ENCODE measurements around the gene ABHD14A. TPM values are rescaled to one million over a fixed set of nuclear protein-coding genes. Genes with fewer than 3 reads are reported as not detected.
"Not testable (repeated sequence)": the region's sequence is repeated elsewhere in the genome, so short reads cannot be mapped to it uniquely, and the experiment has no call there.

ABHD14A gene
- total RNA-seq, 2 experiments from 2014 or later: 7.9 to 8.6 TPM

DNA sequence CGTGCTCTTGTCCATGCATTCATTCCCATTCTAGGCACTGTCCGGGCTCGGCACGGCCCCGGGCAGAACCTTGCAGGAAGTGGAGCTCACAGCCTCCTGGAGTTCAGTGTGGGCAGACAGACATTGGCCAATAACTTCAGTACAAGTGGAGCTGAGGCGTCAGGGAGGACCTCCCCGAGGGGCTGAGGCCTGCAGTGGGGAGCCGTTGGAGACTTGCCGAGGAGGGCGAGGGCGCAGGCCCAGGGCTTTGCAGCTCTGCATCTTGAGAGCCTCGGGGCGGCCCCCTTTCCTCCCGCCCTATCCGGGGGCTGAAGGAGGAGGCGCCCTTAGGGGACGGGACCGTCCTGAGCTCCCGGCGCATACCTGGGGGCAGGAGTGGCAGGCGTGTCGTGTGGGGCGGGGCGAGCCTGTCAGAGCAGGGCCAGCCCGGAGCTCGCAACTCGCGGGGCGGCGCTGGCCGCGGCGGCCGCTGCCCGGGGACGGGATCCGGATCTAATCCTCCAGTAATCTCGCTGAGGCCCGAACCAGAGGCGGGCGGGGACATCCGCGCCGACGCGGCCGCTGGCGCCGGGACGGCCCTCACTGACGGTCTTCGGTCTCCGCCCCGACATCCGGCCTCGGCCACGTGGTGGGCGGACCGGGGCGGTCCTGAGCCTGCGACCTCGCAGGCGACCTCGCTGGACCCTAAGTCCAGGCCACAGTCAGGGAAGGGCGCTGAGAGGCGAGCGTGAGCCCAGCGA, 8.1 kb downstream of the ABHD14A start, which contains the start of gene ACY1:
Gene ACY1 (plus strand): TSS at position 698 of the 740 bp plus-strand sequence. CDS start 530 bp downstream, outside the sequence.
- intact Hi-C loops (cut with micrococcal nuclease): loop anchor here (1.0 to 5.0 kb wide), 3 partner anchors 8 to 74 kb away; partner anchors contain the start of genes ABHD14A, DUSP7 and RPL29
- H3K27me3 Mint-ChIP-seq: no peaks in the 10 kb centered on the region
- peak within 1 kb of the TSS; percentile 88 for H3K4me3 Mint-ChIP-seq
- peak within 1 kb of the TSS; percentile 88 for H3K27ac Mint-ChIP-seq
- CTCF ChIA-PET: interaction anchor here (0.8 to 4.0 kb wide), 16 partner anchors 9 to 237 kb away, joined by 3 to 55 read pairs (median 4); partner anchors contain the start of genes ABHD14A, ABHD14B, PARP3 and PCBP4
- peak; percentile 85 for DNase-seq
- peaks cover 28% of the 10 kb centered on the region for H3K4me1 Mint-ChIP-seq (ENCODE audit: low read depth)
- no peaks in the 10 kb centered on the region for H3K36me3 Mint-ChIP-seq
- H3K9me3 Mint-ChIP-seq: no peaks in the 10 kb centered on the region
- POLR2A ChIA-PET: interaction anchor here (0.6 to 3.2 kb wide), 10 partner anchors 9 to 171 kb away, joined by 3 to 45 read pairs (median 9); partner anchors contain the start of genes ABHD14A, ABHD14B, PARP3 and PCBP4

DNA sequence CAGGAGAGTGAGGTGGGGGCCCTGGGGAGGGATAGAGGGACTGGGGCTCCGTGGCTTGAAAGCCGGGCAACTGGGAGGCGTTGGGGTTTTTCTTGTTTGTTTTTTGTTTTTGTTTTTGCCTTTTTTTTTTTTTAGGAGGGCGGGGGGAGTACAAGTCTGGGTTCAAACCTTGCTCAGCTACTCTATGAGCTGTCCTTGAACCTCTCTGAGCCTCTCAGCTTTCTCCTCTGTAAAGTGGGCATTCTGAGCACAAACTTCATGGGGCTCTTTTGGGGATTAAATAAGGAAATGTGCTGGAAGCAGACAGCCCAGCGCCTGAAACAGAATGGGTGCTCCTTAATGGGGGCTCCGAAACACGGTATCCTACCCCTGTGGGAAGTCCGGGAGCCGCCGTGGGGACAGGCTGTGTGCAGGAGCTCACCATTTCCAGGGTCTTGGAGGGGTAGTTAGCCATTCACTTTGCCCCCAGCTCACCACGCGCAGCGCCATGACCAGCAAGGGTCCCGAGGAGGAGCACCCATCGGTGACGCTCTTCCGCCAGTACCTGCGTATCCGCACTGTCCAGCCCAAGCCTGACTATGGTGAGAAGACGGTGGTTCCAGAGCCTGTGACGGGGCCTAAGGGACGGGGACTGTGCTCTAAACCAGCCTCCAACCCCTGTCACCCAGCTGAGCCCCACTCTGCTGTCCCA, 8.9 kb downstream of the ABHD14A start:
- no peak for DNase-seq
- intact Hi-C loops (cut with micrococcal nuclease): loop anchor here (1.0 to 5.0 kb wide), 3 partner anchors 8 to 74 kb away; partner anchors contain the start of genes ABHD14A, DUSP7 and RPL29
- ChIA-PET POLR2A (interaction anchor here (1.2 to 3.2 kb wide), 6 partner anchors 8 to 170 kb away, joined by 3 to 45 read pairs (median 18); partner anchors contain the start of genes ABHD14A, ABHD14B, PARP3 and PCBP4), CTCF (interaction anchor here (0.8 to 4.0 kb wide), 14 partner anchors 10 to 236 kb away, joined by 3 to 55 read pairs (median 4); partner anchors contain the start of genes ABHD14A, ABHD14B, PARP3 and PCBP4)
- H3K27ac Mint-ChIP-seq: peak overlapping the region; percentile 88
- H3K27me3 Mint-ChIP-seq: no peaks in the 10 kb centered on the region
- H3K4me1 Mint-ChIP-seq (ENCODE audit: low read depth): peaks cover 28% of the 10 kb centered on the region
- H3K4me3 Mint-ChIP-seq: peak overlapping the region; percentile 88
- H3K36me3 Mint-ChIP-seq: no peaks in the 10 kb centered on the region
- no peaks in the 10 kb centered on the region for H3K9me3 Mint-ChIP-seq

DNA sequence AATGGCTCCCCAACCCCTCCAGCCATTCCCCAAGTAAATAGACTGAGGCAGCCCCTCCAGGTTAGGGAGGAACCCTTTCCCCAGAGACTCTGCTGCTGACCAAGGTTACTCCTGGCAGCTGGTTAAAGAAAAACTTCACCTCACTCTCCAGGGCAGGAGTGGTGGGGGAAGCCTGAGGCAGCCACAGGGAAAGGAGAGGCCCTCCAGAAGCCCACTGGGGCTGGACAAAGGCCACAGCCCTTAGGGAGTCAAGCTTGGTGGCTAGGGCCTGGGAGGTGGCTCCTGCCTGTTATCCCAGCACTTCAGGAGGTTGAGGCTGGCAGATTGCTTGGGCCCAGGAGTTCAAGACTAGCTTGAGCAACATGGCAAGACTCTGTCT, 9.4 kb downstream of the ABHD14A start:
- Mint-ChIP-seq H3K4me1 (ENCODE audit: low read depth) (peaks cover 28% of the 10 kb centered on the region), H3K27me3 (no peaks in the 10 kb centered on the region), H3K36me3 (no peaks in the 10 kb centered on the region), H3K27ac (peak overlapping the region; percentile 88), H3K4me3 (peak overlapping the region; percentile 88), H3K9me3 (no peaks in the 10 kb centered on the region)
- DNase-seq: no peak
- intact Hi-C loops (cut with micrococcal nuclease): loop anchor here (5.0 kb wide), 1 partner anchor 73 kb away; the partner anchor contains the start of gene DUSP7
- ChIA-PET CTCF (interaction anchor here (1.2 to 4.0 kb wide), 5 partner anchors 9 to 170 kb away, joined by 3 to 55 read pairs (median 26); partner anchors contain the start of genes ABHD14A, ABHD14B, PARP3 and POC1A), POLR2A (interaction anchor here (1.2 to 3.2 kb wide), 4 partner anchors 8 to 170 kb away, joined by 3 to 45 read pairs (median 28); partner anchors contain the start of genes ABHD14A, ABHD14B, POC1A and RPL29)

DNA sequence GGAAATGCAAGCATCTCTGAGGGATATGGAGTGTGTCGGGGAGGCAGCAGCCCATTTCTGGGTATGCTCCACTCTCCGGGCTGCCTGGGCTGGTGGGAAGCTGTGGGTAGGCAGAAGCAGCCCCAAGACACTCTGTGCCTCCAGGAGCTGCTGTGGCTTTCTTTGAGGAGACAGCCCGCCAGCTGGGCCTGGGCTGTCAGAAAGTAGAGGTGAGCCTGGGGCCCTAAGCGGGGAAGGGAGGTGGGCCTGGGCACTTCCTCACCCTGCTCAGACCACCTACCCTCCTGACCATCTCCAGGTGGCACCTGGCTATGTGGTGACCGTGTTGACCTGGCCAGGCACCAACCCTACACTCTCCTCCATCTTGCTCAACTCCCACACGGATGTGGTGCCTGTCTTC, 10.2 kb downstream of the ABHD14A start:
- Mint-ChIP-seq H3K36me3 (no peaks in the 10 kb centered on the region), H3K4me3 (peak overlapping the region; percentile 34), H3K27me3 (no peaks in the 10 kb centered on the region), H3K27ac (peak overlapping the region; percentile 58), H3K9me3 (no peaks in the 10 kb centered on the region), H3K4me1 (ENCODE audit: low read depth) (peaks cover 28% of the 10 kb centered on the region)
- intact Hi-C loops (cut with micrococcal nuclease): no loop called here
- ChIA-PET POLR2A (interaction anchor here (3.0 to 3.1 kb wide), 2 partner anchors 7 to 11 kb away, joined by 27 to 30 read pairs; partner anchors contain the start of genes ABHD14A and ABHD14B), CTCF (interaction anchor here (4.0 kb wide), 1 partner anchor 11 kb away, joined by 55 read pairs; the partner anchor contains the start of genes ABHD14A and ABHD14B)
- no peak for DNase-seq

DNA sequence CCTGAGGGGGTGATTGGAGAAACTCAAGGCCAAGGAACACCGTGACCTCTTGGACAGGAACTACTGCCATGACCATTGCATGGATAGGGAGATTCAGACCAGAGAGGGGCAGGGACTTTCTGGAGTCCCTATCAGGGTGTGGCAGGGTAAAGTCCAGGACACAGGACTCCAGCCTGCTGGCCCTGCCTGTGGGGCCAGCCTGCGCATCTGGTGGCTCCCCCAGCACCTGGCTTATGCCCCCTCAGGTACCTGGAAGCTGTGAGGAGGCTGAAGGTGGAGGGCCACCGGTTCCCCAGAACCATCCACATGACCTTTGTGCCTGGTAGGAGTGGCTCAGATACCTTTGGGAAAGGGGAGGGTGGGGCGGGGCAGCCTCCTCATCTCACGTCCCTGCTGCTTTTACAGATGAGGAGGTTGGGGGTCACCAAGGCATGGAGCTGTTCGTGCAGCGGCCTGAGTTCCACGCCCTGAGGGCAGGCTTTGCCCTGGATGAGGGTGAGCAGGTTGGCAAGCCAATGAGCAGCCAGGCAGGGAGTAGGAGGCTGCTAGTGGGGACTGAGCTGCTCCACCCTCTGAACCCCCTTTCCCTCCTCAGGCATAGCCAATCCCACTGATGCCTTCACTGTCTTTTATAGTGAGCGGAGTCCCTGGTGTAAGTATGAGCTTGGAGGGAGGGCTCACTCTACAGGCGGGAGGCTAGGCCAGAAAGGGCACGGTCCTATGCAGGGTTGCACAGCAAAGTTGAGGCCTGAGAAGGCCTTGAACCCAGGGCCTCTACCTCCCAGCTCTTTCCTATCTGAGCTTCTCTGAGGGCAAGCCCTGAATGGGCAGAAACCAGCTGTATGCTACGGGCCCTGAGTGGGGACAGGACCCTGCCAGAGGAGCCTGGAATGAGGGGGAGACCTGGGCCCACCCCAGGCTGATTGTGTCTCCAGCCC, 11.4 kb downstream of the ABHD14A start:
- H3K27ac Mint-ChIP-seq: no peak overlapping the region
- no peak overlapping the region for H3K4me3 Mint-ChIP-seq
- no peak for DNase-seq
- no peaks in the 10 kb centered on the region for H3K9me3 Mint-ChIP-seq
- ChIA-PET CTCF (interaction anchor here (1.4 kb wide), 1 partner anchor 12 kb away, joined by 4 read pairs; the partner anchor contains the start of gene ABHD14B), POLR2A (interaction anchor here (1.8 kb wide), 1 partner anchor 9 kb away, joined by 10 read pairs; the partner anchor contains the start of gene RPL29)
- peaks cover 5% of the 10 kb centered on the region for H3K36me3 Mint-ChIP-seq
- no peaks in the 10 kb centered on the region for H3K27me3 Mint-ChIP-seq
- H3K4me1 Mint-ChIP-seq (ENCODE audit: low read depth): peaks cover 28% of the 10 kb centered on the region
- intact Hi-C loops (cut with micrococcal nuclease): no loop called here

DNA sequence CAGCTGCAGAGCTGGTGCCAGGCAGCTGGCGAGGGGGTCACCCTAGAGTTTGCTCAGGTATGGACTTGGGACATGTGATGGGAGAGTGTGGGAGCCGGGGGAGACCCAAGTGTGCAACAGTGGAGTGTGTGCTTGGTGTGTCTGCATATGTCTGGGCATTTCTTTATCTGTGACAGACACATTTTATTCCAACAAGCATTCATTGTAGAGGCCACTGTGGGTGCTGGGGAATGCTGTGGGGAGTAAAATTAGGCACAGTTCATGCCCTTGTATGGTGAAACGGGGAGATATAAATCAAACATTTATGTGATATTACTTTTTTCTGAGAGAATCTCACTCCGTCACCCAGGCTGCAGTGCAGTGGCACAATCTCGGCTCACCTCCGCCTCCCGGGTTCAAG, 12.7 kb downstream of the ABHD14A start:
- intact Hi-C loops (cut with micrococcal nuclease): no loop called here
- ChIA-PET CTCF (no interaction called here), POLR2A (no interaction called here)
- H3K27me3 Mint-ChIP-seq: no peaks in the 10 kb centered on the region
- peaks cover 13% of the 10 kb centered on the region for H3K36me3 Mint-ChIP-seq
- H3K4me3 Mint-ChIP-seq: no peak overlapping the region
- no peaks in the 10 kb centered on the region for H3K9me3 Mint-ChIP-seq
- H3K27ac Mint-ChIP-seq: no peak overlapping the region
- no peak for DNase-seq
- H3K4me1 Mint-ChIP-seq (ENCODE audit: low read depth): peaks cover 29% of the 10 kb centered on the region

DNA sequence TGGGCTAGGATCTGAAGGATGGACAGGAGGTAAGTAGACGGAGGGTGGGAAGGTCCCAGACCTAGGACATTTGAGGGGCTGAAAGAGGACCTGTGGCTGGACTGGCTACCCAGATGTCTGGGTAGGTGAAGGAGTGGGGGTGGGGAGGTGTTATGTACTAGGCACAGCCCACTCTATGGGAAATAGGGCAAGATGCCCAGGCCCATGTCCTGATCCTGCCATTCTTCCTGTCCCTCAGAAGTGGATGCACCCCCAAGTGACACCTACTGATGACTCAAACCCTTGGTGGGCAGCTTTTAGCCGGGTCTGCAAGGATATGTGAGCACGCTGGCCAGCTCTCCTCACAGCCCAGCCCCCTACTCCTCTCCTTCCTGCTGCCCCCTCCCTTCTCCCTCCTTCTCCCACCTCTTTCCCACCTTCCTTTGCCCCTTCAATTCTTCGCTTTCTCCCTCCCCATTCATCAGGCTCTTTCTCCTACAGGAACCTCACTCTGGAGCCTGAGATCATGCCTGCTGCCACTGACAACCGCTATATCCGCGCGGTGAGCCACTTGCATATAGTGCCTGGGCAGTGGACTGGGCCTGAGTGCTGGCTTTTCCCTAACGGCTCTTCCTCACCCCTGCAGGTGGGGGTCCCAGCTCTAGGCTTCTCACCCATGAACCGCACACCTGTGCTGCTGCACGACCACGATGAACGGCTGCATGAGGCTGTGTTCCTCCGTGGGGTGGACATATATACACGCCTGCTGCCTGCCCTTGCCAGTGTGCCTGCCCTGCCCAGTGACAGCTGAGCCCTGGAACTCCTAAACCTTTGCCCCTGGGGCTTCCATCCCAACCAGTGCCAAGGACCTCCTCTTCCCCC, 13.7 kb downstream of the ABHD14A start:
- DNase-seq: no peak
- H3K9me3 Mint-ChIP-seq: no peaks in the 10 kb centered on the region
- H3K27me3 Mint-ChIP-seq: no peaks in the 10 kb centered on the region
- no peak overlapping the region for H3K4me3 Mint-ChIP-seq
- ChIA-PET POLR2A (interaction anchor here (0.6 kb wide), 1 partner anchor 312 kb away, joined by 3 read pairs; no protein-coding TSS in a partner anchor), CTCF (no interaction called here)
- intact Hi-C loops (cut with micrococcal nuclease): no loop called here
- H3K36me3 Mint-ChIP-seq: peaks cover 23% of the 10 kb centered on the region
- H3K4me1 Mint-ChIP-seq (ENCODE audit: low read depth): peaks cover 32% of the 10 kb centered on the region
- no peak overlapping the region for H3K27ac Mint-ChIP-seq

DNA sequence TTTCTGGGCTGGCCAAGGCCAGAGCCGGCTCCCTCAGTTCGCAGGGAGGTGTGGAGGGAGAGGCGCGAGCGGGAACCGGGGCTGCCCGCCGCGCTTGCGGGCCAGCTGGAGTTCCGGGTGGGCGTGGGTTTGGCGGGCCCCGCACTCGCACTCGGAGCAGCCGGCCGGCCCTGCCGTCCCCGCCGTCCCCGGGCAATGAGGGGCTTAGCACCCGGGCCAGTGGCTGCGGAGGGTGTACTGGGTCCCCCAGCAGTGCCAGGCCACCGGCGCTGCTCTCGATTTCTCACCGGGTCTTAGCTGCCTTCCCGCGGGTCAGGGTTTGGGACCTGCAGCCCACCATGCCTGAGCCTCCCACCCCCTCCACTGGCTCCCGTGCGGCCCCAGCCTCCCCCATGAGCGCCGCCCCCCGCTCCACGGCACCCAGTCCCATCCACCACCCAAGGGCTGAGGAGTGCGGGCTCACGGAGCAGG, 15.7 kb downstream of the ABHD14A start:
- H3K27ac Mint-ChIP-seq; intact Hi-C loops (cut with micrococcal nuclease); H3K4me3 Mint-ChIP-seq; H3K27me3 Mint-ChIP-seq; DNase-seq; H3K9me3 Mint-ChIP-seq: not testable (repeated sequence)
- Mint-ChIP-seq H3K36me3 (peaks cover 43% of the 10 kb centered on the region), H3K4me1 (ENCODE audit: low read depth) (peaks cover 31% of the 10 kb centered on the region)
- POLR2A ChIA-PET: interaction anchor here (1.2 to 3.2 kb wide), 2 partner anchors 7 to 49 kb away, joined by 3 to 27 read pairs; partner anchors contain the start of genes ACY1, PARP3 and RRP9
- CTCF ChIA-PET: interaction anchor here (0.9 to 5.8 kb wide), 2 partner anchors 8 to 82 kb away, joined by 3 to 42 read pairs; partner anchors contain the start of gene ACY1

DNA sequence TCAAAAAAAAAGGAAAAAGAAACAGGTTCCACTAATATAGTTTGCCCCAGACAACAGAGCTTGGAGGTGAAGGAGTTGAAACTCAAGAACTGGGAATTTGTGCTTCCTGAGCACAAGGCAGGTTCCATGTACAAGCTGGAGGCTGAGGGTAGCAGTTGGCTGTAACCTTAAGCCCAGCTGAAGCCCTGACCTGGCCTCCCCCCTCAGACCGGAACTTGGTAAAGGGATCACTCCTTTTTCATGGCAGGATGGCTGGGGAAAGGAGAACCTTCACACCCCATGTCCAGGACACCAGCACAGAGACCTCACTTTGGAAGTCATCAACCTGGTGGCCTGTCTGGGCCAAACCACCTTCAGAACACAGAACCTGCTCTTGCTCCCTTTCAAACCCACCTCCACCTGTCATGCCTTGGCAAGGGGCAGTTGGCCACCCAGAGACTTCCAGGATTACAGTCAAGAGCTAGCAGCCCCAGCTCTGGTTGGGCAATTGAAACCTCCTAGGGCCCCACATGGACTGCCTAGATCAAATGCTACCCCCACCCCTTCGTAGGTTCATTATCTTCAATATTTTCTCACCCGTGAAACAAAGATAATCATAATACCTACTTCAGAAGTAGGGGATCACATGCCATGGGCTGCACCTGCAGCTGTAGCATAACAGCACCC, 17.3 kb downstream of the ABHD14A start:
- Mint-ChIP-seq H3K27me3 (no peaks in the 10 kb centered on the region), H3K9me3 (no peaks in the 10 kb centered on the region), H3K27ac (peak overlapping the region; percentile 78), H3K36me3 (peaks cover 47% of the 10 kb centered on the region), H3K4me1 (ENCODE audit: low read depth) (peaks cover 34% of the 10 kb centered on the region), H3K4me3 (no peak overlapping the region)
- intact Hi-C loops (cut with micrococcal nuclease): no loop called here
- ChIA-PET POLR2A (interaction anchor here (0.5 to 3.2 kb wide), 7 partner anchors 9 to 208 kb away, joined by 3 to 27 read pairs (median 4); partner anchors contain the start of genes ACY1 and DUSP7), CTCF (interaction anchor here (1.6 to 5.8 kb wide), 3 partner anchors 9 to 61 kb away, joined by 4 to 42 read pairs (median 7); partner anchors contain the start of genes ABHD14B and ACY1)
- no peak for DNase-seq
